ENCODE results near the gene CRYGS. TPM values are rescaled to one million over a fixed set of nuclear protein-coding genes. Genes with fewer than 3 reads are reported as not detected.

The CRYGS gene
- total RNA-seq, 6 experiments from 2014 or later = 0.86 to 2.6 (median 1.5) TPM

GRCh38 chr3:186497608-186498007 is 46.6 kb downstream of the CRYGS start:
- H3K4me1 ChIP-seq = no peaks in the 10 kb centered on the region
- H3K27me3 ChIP-seq = no peaks in the 10 kb centered on the region
- ATAC-seq (no peak), DNase-seq (no peak)
- H3K36me3 ChIP-seq = no peaks in the 10 kb centered on the region
- WGBS (ENCODE audit: insufficient coverage, low coverage, low lambda C conversion rate, missing lambda C conversion rate) = 83% methylated on average over 1 of the region's 4 CpGs
- intact Hi-C loops (cut with DNase I) = no loop called here
- no peak overlapping the region for H3K27ac ChIP-seq
- no peak overlapping the region for H3K4me3 ChIP-seq
- no peaks in the 10 kb centered on the region for H3K9me3 ChIP-seq
- no peak for TF ChIP-seq POLR2A (IDR thresholded peaks at IDR 0.05)

- intact Hi-C loops (cut with DNase I) = no loop called here
- Histone ChIP-seq H3K4me1 (no peaks in the 10 kb centered on the region), H3K27me3 (no peaks in the 10 kb centered on the region), H3K27ac (no peak overlapping the region), H3K9me3 (no peaks in the 10 kb centered on the region), H3K36me3 (no peaks in the 10 kb centered on the region), H3K4me3 (no peak overlapping the region)
- ATAC-seq = no peak
- TF ChIP-seq POLR2A (IDR thresholded peaks at IDR 0.05) = no peak
- TF ChIP-seq CTCF (IDR thresholded peaks at IDR 0.05) = no peak
- DNase-seq = no peak
These were observed 47.5 kb downstream of the CRYGS start for GRCh38 chr3:186496635-186497034.

- TF ChIP-seq CTCF (IDR thresholded peaks at IDR 0.05) = no peak
- TF ChIP-seq POLR2A (IDR thresholded peaks at IDR 0.05) = no peak
- no peak overlapping the region for H3K4me3 ChIP-seq
- DNase-seq (no peak), ATAC-seq (no peak)
- 80% methylated on average over 1 of the region's 3 CpGs for WGBS (ENCODE audit: insufficient coverage, low coverage, low lambda C conversion rate, missing lambda C conversion rate)
- no peaks in the 10 kb centered on the region for H3K9me3 ChIP-seq
- no peaks in the 10 kb centered on the region for H3K36me3 ChIP-seq
- no peak overlapping the region for H3K27ac ChIP-seq
- intact Hi-C loops (cut with DNase I) = no loop called here
- H3K4me1 ChIP-seq = no peaks in the 10 kb centered on the region
- H3K27me3 ChIP-seq = no peaks in the 10 kb centered on the region
These were observed 48.2 kb downstream of the CRYGS start for GRCh38 chr3:186496016-186496415.

- no peaks in the 10 kb centered on the region for H3K4me1 ChIP-seq
- intact Hi-C loops (cut with DNase I) = no loop called here
- H3K27me3 ChIP-seq = no peaks in the 10 kb centered on the region
- no peak overlapping the region for H3K4me3 ChIP-seq
- no peak for TF ChIP-seq POLR2A (IDR thresholded peaks at IDR 0.05)
- no peak for TF ChIP-seq CTCF (IDR thresholded peaks at IDR 0.05)
- no peaks in the 10 kb centered on the region for H3K36me3 ChIP-seq
- H3K27ac ChIP-seq = no peak overlapping the region
- H3K9me3 ChIP-seq = no peaks in the 10 kb centered on the region
- no peak for DNase-seq
- no peak for ATAC-seq
- 68% methylated on average over 20 of the region's 21 CpGs for WGBS (ENCODE audit: insufficient coverage, low coverage, low lambda C conversion rate, missing lambda C conversion rate)
These were observed 50.5 kb downstream of the CRYGS start for GRCh38 chr3:186493525-186494255.

- DNase-seq (peak in 1 of 3 donors; percentile 51), ATAC-seq (peak in 3 of 4 donors; percentile 22 to 77 (median 49))
- Histone ChIP-seq H3K36me3 (no peaks in the 10 kb centered on the region), H3K27me3 (no peaks in the 10 kb centered on the region), H3K27ac (no peak overlapping the region), H3K4me1 (no peaks in the 10 kb centered on the region), H3K4me3 (no peak overlapping the region), H3K9me3 (no peaks in the 10 kb centered on the region)
- WGBS (ENCODE audit: insufficient coverage, low coverage, low lambda C conversion rate, missing lambda C conversion rate) = 27% methylated on average over 4 of the region's 4 CpGs
- TF ChIP-seq CTCF (IDR thresholded peaks at IDR 0.05) (no peak), POLR2A (IDR thresholded peaks at IDR 0.05) (no peak)
- intact Hi-C loops (cut with DNase I) = no loop called here
These were observed 51.7 kb downstream of the CRYGS start for GRCh38 chr3:186492385-186492984.
